Urinary bladder (tissue), 4 donors: ENCODE measurements around the gene PNMT. TPM values are rescaled to one million over a fixed set of nuclear protein-coding genes. Genes with fewer than 3 reads are reported as not detected.

ENCODE experiments used
- DNase-seq: peaks from one replicate; pipeline ENCODE4 v3.0.0-alpha.2; 2015; ENCODE audit errors: extremely low spot score
- H3K27ac ChIP-seq: one replicate; pipeline ENCODE4 v1.5.1; 2013; ENCODE audit warnings: low read depth, mild to moderate bottlenecking, moderate library complexity
- H3K36me3 ChIP-seq: one replicate; pipeline ENCODE4 v1.6.1; 2013; ENCODE audit warnings: mild to moderate bottlenecking, moderate library complexity; ENCODE audit not compliant: insufficient read depth
- H3K4me1 ChIP-seq: one replicate; pipeline ENCODE4 v1.6.1; 2013; ENCODE audit warnings: mild to moderate bottlenecking, moderate library complexity; ENCODE audit not compliant: insufficient read depth
- H3K4me3 ChIP-seq: one replicate; pipeline ENCODE4 v1.5.1; 2013; ENCODE audit warnings: low read depth, low read length
- WGBS: extraction: QIAGEN DNeasy Blood & Tissue Kit; methylation state at CpG from one replicate; pipeline ENCODE4 v1.1.7; 2013; 5-methylcytosine and 5-hydroxymethylcytosine counted together
- polyA plus RNA-seq: library from polyadenylated mRNA; stranded (reverse); fragments of 200-250 nt; gene quantifications from one replicate; pipeline ENCODE4 v1.2.3, GENCODE V29; 2013
- total RNA-seq: library from RNA; depleted of rRNA; stranded (reverse); fragments of >200 nt; gene quantifications from one replicate; pipeline ENCODE4 v1.2.3, GENCODE V29; 2014
- donor health status: healthy with polysubstance abuse.
- donor health status: healthy.

The PNMT gene
- total and polyA plus RNA-seq, 2 donors, result 9.3 TPM; not detected in 1

DNA sequence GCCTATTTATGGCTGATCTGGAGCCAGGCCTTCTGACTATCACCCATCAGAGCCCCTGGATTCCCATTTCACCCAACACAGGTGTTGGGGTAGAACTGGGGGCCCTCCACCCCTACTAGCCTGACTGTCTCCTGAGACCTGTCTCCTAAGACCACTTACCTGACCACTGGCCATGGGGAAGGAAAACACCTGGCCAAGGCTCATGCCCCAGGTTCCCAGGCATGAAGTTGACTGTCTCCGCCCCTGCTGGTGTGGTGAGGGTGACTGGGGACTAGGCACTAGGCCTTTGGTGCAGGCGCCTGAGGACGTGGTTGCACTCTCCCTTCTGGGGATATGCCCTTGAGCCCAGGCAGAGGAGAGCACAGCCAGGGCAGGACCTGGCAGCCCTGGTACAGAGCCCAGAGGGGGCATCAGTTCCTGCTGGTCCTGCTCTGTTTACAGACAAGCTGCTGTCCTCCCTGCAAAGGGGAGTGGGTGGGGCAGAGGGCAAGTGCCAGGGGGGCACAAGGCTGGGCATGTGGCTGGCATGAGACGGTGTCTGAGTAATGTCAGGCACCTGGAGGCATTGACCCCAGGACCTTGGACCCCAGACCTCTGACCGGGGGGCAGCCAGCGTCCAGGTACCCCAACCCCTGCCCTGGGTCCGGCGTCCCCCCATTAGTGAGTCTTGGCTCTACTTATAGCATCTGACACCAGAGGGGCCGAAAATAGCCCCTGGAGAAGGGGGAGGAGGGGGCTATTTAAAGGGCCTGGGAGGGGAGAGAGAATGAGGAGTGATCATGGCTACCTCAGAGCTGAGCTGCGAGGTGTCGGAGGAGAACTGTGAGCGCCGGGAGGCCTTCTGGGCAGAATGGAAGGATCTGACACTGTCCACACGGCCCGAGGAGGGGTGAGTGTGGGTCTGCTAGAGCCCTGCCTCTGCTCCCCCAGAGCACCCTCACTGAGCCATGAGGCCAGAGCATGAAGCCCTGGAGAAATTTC, 3.4 kb upstream of the PNMT start, which contains the start of gene TCAP:
Gene TCAP (plus strand): TSS at position 769 of the 981 bp plus-strand sequence. CDS start 11 bp downstream, at position 780.
- Histone ChIP-seq H3K4me1 (no peaks in the 10 kb centered on the region), H3K4me3 (no peak within 1 kb of the TSS), H3K27ac (no peak within 1 kb of the TSS), H3K36me3 (no peaks in the 10 kb centered on the region)
- DNase-seq, result no peak
- 47% methylated on average over 15 of the region's 15 CpGs for WGBS

DNA sequence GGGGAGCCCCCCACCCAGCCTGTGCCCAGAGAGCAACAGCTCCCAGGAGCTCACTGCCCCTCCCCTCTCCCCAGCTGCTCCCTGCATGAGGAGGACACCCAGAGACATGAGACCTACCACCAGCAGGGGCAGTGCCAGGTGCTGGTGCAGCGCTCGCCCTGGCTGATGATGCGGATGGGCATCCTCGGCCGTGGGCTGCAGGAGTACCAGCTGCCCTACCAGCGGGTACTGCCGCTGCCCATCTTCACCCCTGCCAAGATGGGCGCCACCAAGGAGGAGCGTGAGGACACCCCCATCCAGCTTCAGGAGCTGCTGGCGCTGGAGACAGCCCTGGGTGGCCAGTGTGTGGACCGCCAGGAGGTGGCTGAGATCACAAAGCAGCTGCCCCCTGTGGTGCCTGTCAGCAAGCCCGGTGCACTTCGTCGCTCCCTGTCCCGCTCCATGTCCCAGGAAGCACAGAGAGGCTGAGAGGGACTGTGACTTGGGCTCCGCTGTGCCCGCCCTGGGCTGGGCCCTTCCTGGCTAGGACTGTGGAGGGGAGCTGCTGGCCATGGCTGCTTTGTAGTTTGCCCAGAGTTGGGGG, 2.5 kb upstream of the PNMT start:
- DNase-seq, result no peak
- Histone ChIP-seq H3K36me3 (no peaks in the 10 kb centered on the region), H3K4me3 (no peak overlapping the region), H3K4me1 (no peaks in the 10 kb centered on the region), H3K27ac (no peak overlapping the region)
- WGBS, result 59% methylated on average over 17 of the region's 17 CpGs

DNA sequence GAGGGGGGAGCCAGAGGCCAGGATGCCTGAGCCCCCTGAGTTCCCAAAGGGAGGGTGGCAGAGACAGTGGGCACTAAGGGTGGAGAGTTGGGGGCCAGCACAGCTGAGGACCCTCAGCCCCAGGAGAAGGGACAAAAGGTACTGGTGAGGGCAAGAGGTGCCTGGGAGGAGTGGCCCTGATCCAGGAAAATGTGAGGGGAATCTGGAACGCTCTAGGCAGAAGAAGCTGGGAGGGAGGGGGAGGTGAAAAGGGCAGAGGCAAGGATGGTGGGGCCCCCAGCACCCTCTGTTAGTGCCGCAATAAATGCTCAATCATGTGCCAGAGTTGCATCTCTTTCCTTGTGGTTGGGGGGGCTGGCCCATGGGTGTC, 2.0 kb upstream of the PNMT start:
- Histone ChIP-seq H3K4me3 (no peak overlapping the region), H3K4me1 (no peaks in the 10 kb centered on the region), H3K36me3 (no peaks in the 10 kb centered on the region), H3K27ac (no peak overlapping the region)
- no peak for DNase-seq
- 49% methylated on average over 2 of the region's 2 CpGs for WGBS

DNA sequence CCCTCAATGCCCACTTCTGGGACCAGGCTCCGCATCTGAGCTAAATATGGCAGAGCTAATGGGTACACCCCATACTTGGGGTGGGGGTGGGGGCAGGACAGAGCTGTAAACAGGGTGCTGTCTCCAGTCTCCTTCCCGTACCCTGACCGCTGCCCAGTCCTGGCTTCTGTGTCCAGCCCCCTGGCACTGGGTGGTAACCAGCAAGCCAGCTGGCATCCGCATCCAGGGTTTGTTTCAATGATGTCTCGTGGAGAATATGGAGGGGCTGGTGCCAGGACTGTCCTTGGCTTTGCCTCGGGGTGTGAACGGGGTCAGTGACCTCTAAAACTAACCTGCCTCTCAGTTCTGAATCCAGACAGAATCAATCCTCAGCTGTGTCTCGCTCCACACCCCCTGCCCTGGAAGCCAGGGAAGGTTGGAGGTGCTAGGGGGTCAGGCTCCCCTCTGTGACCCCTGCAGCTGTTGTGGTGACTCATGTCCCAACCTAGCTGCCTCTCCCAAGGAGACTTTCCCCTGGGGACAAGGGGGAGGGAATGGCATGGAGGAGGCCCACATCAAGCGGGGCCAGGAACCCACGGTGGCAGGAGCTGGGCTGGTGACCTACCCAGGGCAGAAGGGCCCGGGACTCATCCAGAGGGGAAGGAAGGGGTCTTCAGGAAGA, 1.5 kb upstream of the PNMT start:
- Histone ChIP-seq H3K4me3 (no peak overlapping the region), H3K27ac (no peak overlapping the region), H3K4me1 (no peaks in the 10 kb centered on the region), H3K36me3 (no peaks in the 10 kb centered on the region)
- WGBS, result 58% methylated on average over 11 of the region's 11 CpGs
- DNase-seq, result no peak

DNA sequence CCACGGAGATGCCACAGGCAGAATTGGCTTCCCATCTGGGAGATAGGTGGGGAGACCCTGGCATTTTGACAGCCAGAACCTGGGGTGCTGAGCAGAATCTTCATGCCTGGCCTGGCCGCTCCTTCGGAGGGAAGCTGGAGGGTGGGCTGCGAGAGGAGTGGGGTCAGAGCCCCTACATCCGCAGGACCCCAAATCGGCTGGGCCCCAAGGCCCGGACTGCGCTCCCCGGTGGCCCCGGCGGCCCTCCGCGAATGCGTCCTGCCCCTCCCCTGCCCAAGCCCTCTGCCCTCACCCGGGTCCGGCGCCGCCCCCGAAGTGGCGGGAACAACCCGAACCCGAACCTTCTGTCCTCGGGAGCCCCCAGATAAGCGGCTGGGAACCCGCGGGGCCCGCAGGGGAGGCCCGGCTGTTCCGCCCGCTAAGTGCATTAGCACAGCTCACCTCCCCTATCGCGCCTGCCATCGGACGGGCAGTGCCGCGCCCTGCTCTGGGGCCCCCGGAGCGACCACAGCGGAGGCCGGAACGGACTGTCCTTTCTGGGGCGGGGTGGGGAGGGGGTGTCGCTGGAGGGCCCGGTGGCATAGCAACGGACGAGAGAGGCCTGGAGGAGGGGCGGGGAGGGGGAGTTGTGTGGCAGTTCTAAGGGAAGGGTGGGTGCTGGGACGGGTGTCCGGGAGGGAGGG, 850 bp upstream of the PNMT start:
- Histone ChIP-seq H3K4me1 (no peaks in the 10 kb centered on the region), H3K4me3 (peak overlapping the region; percentile 8)
- WGBS, result 12% methylated on average over 49 of the region's 49 CpGs

DNA sequence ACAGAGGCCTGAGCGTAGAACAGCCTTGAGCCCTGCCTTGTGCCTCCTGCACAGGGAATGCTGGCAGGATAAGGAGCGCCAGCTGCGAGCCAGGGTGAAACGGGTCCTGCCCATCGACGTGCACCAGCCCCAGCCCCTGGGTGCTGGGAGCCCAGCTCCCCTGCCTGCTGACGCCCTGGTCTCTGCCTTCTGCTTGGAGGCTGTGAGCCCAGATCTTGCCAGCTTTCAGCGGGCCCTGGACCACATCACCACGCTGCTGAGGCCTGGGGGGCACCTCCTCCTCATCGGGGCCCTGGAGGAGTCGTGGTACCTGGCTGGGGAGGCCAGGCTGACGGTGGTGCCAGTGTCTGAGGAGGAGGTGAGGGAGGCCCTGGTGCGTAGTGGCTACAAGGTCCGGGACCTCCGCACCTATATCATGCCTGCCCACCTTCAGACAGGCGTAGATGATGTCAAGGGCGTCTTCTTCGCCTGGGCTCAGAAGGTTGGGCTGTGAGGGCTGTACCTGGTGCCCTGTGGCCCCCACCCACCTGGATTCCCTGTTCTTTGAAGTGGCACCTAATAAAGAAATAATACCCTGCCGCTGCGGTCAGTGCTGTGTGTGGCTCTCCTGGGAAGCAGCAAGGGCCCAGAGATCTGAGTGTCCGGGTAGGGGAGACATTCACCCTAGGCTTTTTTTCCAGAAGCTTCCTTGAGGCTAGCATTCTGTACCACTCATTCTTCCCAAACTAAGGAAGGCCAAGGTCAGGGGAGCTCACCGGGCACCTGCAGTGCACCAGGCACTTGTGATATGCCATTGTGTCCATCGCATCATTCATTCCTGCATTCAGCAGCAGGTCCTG, 1.9 kb downstream of the PNMT start:
- Histone ChIP-seq H3K36me3 (no peaks in the 10 kb centered on the region), H3K27ac (no peak overlapping the region), H3K4me3 (no peak overlapping the region), H3K4me1 (no peaks in the 10 kb centered on the region)
- no peak for DNase-seq
- WGBS, result 85% methylated on average over 23 of the region's 23 CpGs

More for the DNA sequence above, 850 bp upstream of the PNMT start:
- no peaks in the 10 kb centered on the region for H3K36me3 ChIP-seq
- no peak for DNase-seq
- H3K27ac ChIP-seq, result no peak overlapping the region

DNA sequence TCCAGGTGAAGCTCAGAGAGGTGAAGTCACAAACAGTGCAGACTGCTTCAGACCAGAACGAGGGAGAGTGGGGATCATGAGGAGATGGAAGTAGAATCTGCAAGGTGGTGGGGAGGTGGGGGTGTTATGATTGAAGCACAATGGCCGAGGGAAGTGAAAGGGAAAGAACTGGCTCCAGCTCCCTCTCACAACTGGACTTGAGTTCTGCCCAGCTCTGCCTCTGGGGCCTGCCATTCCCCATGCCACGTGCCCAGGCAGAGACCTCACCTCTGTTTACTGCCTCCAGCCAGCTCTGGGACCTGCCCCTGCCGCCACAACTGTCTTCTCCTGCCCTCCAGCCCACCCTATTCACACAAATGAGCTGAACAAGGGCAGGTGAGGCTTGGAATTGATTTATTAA, 2.5 kb downstream of the PNMT start:
- H3K36me3 ChIP-seq, result no peaks in the 10 kb centered on the region
- 55% methylated on average over 4 of the region's 4 CpGs for WGBS
- H3K4me1 ChIP-seq, result no peaks in the 10 kb centered on the region
- H3K4me3 ChIP-seq, result no peak overlapping the region
- no peak for DNase-seq
- H3K27ac ChIP-seq, result no peak overlapping the region

DNA sequence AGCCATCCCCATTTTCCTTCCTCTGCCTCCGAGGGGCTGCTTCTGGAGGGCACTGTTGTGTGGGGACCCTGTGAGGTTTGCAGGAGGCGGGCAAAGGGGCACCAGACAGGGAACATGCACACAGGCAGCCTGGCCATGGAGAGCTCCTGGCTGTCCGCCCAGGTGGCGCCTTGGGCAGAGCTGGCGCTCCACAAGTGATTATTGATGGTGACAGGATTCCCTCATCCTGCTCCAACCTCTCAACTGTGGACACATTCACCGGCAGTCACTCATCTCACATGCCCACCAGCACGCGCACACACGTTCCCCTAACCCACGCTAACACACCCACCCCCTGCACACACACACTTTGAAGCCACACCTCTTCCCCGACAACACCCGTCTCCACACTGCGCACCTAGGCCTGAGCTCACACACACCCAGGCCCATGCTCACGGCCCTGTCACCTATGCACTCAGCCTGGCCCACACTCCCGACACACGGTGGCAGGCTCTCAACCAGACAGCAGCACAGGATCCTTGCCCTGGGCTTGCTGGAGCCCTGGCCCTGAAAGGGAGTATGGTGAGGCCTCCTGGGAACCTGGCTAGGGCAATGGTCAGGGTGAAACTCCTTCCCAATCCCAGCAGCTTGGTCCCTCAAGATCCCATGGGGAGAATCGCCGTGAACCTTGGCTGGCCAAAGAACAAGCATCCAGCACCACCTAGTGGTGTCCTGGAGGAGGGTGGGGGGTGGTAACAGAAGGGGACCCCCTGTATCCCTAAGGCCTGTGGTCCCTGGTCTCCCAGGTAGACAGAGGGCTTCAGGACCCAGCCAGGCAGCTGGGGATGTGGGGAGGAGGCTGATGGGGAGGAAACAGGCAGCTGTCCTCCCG, 3.6 kb downstream of the PNMT start:
- H3K27ac ChIP-seq, result no peak overlapping the region
- no peaks in the 10 kb centered on the region for H3K36me3 ChIP-seq
- no peaks in the 10 kb centered on the region for H3K4me1 ChIP-seq
- no peak for DNase-seq
- 53% methylated on average over 19 of the region's 19 CpGs for WGBS
- H3K4me3 ChIP-seq, result no peak overlapping the region

DNA sequence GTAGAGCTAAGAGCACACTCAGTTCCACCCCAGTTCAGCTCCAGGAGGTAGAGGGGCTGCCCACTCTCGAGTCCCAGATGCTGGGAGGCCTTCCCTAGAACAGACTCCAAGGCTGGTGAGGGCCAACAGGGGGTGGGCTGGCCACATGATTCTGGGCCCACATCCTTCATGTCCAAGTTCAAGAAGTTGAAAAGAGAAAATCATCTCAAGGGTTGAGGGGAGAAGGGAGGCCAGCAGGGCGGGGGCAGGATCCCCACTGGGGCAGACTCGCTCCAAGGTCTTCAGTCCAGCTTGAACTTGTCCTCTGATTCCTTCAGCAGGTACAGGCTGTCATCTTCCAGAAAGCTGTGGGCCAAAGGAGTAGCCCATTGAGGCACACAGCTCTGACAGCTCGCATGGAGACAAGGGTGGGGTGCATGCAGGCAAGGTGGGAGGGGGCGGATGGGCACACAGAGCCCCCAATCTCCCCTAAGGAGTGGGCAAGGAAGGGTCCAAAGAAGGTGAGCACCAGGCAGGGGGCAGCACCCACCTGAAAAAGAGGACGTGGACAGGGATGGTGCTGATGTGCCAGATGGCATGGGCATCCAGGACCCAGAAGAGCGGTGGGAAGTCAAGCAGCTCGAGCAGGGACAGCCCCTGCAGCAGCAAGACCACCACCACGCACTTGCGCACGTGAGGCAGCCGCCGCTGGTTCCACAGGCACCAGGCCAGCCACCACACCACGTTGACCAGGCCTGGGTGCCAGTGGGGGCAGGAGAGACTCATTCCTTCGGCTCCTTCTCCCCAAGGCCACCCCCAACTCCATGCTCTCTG, 4.5 kb downstream of the PNMT start:
- 82% methylated on average over 15 of the region's 15 CpGs for WGBS
- DNase-seq, result no peak
- H3K4me1 ChIP-seq, result no peaks in the 10 kb centered on the region
- no peaks in the 10 kb centered on the region for H3K36me3 ChIP-seq
- H3K27ac ChIP-seq, result no peak overlapping the region
- no peak overlapping the region for H3K4me3 ChIP-seq

DNA sequence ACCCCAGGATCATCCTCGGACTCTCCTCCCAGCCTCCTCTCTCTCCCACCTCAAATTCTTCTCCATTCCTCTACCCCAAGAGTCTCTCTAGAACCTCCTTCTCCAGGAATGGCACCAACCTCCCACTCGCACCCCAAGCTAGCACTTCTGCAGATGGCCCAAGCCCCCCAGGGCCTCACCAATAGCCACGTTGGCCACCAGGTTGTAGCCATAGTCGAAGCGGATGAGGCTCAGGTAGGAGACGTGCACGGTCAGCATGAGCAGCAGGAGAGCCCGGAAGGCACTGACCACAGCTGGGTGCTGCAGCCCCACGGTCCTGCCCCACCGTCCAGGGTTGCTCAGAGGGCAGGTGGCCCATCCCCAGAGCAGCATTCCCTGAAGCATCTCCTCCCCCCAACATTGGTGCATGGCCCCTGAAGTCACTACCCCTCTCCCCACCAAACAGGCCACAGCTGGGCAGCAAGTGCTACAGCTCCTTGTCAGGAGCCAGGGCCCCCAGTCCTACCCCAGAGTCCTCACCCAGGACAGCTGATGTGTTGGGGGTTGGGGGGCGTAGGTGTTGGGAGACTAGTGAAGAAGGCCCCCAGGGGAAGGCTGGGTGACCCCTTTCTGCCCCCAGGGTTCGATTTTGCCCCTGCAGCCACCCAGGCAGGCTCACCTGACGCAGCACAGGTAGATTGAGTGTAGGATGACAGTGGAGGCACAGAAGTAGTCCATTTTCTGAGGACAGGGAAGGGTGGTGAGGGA, 5.3 kb downstream of the PNMT start:
- no peak overlapping the region for H3K4me3 ChIP-seq
- no peaks in the 10 kb centered on the region for H3K4me1 ChIP-seq
- 81% methylated on average over 13 of the region's 13 CpGs for WGBS
- DNase-seq, result no peak
- no peak overlapping the region for H3K27ac ChIP-seq
- no peaks in the 10 kb centered on the region for H3K36me3 ChIP-seq

DNA sequence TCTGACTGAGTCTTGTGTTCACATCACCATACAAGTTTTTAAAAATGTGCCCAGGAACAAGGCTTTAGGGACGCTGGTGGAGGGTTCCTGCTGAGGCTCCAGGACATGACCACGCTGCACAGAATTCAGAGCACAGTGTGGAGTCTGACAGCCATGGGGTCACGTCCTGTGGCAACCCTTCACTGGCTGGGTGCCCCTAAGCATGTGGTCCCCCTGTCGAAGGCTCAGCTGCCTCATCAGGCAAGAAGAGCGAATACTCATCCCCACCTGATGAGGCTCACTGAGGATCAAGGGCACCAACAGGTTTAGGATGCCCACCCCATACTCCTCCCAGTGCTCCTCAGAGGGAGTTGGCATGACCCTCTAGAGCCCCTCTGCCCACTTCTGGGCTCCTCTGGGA, 5.9 kb downstream of the PNMT start:
- Histone ChIP-seq H3K36me3 (no peaks in the 10 kb centered on the region), H3K4me1 (no peaks in the 10 kb centered on the region), H3K27ac (no peak overlapping the region), H3K4me3 (no peak overlapping the region)
- DNase-seq, result no peak
- WGBS, result 83% methylated on average over 5 of the region's 5 CpGs
